Jurkat, Clone E6-1 (cell line): Measurements from ENCODE around the gene LCA5. TPM values are rescaled to one million over a fixed set of nuclear protein-coding genes. Genes with fewer than 3 reads are reported as not detected.
"Not testable (repeated sequence)": the region's sequence is repeated elsewhere in the genome, so short reads cannot be mapped to it uniquely, and the experiment has no call there.

Experiments
- DNase-seq: peaks from one replicate; pipeline ENCODE4 v3.0.0-alpha.2; 2011; ENCODE audit warnings: low read depth, low spot score
- H3K4me3 ChIP-seq: 2 replicates; pipeline ENCODE4 v1.5.1; 2011; ENCODE audit warnings: mild to moderate bottlenecking, low read length, control low read depth, moderate library complexity
- polyA plus RNA-seq: library from polyadenylated mRNA; unstranded; fragments of >200 nt; gene quantifications from one replicate; pipeline ENCODE4 v1.2.1, GENCODE V29; 2012; ENCODE audit warnings: missing spikeins; ENCODE audit not compliant: insufficient read length, insufficient read depth

LCA5 gene
- not detected for polyA plus RNA-seq

DNA sequence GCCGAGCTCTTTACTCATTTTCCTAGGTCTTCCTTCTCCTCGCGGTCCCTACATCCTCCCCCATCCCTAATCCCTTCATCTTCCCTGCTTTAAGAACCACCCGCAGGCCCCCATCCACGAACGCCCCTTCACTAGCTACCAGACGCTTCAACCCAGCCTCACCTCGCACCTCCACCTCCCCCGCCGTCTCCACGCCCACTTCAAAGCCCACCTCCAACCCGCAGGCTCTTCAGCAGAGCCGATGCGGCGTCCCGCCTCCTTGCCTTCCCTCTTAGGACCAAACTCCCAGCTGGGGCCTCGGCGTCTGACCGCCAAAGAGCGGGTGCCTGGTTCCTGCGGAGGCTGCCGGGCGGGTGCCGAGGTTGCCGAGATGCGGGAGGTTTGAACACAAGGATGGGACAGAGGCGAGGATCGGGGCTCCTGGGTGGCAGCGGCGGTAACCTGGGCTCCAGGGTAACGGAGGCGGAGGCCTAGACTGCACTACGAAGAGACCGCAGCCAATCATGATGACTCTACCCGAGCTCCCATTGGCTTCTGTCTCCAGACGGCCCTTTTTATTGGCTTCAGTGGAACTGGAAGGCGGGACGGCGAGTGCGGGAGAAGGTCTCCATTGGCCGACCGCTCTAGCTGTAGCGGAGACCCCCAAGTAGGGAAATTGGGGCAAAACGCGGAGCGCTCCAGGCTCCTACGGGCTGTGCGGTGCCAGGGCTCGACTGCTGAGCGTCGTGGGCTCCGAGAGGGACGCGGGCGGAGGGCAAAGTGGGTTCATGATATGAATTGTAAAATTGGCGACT, at the start of gene LCA5:
Gene LCA5 (minus strand): TSS at position 477 of the 794 bp plus-strand sequence. CDS start 18,536 bp downstream, outside the sequence.
- peak within 1 kb of the TSS; percentile 54 for H3K4me3 ChIP-seq
- DNase-seq = peak; percentile 81

DNA sequence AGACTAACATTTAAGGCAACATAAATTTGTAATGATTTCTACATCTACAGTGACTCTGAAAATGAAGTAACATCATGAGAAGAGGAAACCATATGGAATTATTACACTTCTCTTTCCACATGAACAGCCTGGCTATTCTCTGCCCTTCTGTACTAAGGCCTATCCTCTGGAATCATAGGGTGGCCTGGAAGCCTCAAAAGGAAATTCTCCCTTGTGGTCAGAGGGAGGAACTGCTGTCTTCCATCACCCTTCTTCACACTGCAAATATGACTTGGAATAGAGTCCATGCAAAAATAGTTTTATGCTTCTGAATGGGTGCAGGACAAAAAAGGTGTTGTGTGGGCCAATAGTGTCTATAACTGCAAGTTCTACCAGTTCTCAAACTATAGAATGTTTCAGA, 49.3 kb upstream of the LCA5 start:
- no peak overlapping the region for H3K4me3 ChIP-seq
- DNase-seq = no peak

DNA sequence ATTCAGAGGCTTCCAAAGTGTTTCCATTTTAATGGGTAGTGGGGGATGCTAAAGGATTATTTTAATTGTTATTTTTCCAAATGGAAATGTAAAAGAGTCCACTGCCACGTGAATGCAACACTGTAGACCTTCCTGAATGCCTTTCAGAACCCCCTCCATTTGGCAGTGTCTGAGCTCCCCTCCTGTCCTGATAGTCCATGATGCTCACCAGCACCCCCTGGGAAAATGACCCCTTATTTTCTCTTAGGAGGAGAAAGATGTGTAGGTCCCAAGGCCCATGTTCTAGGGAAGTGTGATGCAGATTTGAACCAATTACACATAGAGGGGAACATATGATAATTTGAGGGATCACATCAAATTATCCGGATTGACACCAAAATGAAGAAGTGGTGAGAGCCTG, 47.1 kb upstream of the LCA5 start:
- no peak overlapping the region for H3K4me3 ChIP-seq
- DNase-seq = no peak

DNA sequence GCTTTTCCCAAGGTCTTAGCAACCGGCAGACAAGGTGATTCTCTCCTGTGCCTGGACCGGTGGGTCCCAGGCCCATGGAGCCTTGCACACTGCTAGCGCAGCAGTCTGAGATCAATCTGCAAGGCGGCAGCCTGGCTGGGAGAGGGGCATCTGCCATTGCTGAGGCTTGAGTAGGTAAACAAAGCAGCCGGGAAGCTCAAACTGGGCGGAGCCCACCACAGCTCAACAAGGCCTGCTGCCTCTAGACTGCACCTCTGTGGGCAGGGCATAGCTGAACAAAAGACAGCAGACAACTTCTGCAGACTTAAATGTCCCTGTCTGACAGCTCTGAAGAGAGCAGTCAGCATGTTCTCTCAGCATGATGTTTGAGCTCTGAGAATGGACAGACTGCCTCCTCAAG, 40.7 kb upstream of the LCA5 start:
- DNase-seq, H3K4me3 ChIP-seq: not testable (repeated sequence)

DNA sequence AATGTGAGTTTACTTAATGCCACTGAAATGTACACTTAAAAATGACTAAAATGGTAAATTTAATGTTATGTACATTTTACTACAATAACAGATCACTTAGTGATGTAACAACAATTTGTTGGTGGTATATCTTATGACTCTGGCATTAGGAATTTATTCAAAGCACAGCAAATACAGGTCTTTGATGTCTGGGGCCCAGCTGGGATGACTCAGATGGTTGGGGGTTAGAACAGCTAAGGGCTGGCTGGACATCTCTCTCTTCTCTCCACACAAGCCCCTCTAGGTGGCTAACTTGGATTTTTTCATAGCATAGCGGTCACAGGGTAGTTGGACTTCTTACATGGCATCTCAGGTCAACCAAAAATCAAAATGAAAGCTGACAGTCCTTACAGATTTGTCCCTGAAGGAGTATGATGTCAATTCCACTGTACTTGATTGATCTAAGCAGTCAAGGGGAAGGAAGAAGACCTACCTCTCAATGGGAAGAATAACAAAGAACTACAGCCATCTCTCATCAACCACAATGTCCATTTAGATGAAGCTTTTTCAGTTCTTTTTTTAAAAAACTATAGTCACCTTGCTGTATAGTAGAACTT, 37.5 kb upstream of the LCA5 start:
- no peak overlapping the region for H3K4me3 ChIP-seq
- no peak for DNase-seq

DNA sequence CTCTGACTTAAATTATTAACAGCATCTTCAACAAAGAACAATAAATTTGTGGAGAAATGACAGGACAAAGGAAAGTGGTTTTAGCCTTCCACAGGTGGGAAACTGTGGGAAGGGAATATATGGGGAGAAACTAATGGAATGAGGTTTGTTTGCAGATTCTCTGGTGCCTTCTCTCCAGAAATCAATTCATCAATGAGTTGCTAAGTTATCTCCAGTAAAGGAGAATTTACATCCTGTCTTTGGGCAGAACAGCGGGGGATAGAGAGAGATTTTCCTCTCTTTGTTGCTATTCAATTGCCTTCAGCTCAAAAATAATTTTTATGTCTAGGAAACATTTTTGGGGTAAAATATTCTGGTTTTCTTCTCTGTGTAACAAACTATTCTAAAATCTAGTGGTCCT, 36.9 kb upstream of the LCA5 start:
- H3K4me3 ChIP-seq = no peak overlapping the region
- DNase-seq = no peak

DNA sequence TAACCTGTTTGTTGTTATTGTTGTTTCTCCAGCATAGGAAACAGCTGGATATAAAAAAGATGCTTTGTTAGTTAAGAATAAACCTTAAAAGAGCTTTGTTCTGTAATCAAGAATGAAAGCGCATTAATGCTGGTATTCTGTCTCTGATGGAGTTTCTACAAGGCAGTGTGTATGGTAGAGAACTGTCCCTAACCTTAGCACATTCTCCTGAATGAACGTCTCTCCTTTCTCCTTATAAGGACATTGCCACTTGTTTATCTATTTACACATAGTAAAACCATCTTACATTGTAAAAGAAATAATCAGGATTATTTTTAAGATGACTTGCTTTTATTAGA, 33.8 kb upstream of the LCA5 start:
- H3K4me3 ChIP-seq = no peak overlapping the region
- no peak for DNase-seq

DNA sequence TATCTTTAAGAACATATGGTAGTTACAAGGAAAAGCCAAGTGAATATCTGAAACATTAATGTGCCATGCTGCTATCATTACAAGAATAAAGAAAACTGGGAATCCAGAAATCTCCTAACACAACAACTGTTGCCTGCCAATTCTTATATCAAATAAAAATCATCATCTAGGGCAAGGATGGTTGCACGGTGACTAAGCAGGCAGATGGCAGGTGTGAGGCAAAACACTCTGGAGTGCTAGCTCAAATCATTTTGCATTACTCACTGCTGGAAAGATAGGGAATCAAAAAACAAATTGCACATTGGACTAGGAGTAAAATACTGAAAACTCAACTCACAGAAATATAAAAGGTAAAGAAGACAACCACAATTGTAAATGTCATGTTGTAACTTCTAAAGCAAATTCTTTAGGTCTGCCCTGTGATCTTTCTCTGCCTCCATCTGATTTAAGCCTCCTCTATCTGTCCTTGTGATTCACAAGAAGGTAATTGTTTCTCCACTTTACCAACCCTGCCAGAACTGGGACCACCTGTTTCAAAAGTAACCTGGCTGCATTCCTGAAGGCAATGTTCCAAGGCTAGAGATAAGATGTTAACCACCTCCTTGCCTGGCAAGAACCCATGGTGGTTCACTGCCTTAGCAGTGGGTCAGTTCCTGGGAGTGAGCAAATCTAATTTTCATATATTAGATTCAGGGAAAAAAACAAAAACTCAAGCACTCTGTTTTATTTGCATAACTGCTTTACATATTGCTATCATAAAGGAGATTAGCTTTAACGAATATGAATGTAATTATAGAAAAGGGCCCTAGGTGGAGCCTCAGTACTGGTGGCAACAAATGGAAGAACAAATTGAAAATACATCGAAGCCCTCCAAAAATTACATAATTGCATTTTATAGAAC, 33.1 kb upstream of the LCA5 start:
- peak; percentile 33 for DNase-seq
- no peak overlapping the region for H3K4me3 ChIP-seq

DNA sequence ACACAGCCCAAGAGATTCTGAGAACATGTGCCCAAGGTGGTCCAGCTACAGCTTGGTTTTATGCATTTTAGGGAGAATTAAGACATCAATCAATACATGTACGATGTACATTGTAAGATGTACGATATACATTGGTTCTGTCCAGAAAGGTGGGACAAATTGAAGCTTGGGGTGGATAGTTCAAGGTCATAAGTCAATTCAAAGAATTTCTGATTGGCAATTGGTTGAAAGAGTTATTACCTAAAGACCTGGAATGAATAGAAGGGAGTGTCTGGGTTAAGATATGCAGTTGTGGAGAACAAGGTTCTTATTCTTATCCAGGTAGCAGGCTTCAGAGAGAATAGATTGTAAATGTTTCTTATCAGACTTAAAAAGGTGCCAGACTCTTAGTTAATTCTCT, 31.8 kb upstream of the LCA5 start:
- no peak for DNase-seq
- H3K4me3 ChIP-seq = no peak overlapping the region

DNA sequence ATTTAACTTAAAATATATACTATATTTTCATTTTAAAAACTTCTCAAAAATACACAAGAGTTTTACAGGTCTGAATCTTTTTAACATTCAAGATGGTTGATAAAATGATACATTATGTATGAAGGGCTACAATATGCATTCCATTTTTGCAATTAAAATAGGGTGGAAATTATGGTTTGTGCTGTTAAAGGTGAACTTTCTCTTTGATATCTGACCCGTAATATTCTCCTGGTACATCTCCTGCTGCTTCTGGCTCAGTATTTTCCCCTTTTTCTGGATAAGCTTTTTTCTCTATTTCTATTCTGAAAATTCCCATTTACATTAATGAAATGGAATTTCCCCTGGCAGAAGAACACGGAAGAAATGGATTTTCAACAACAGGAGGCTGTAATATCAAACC, 27.4 kb upstream of the LCA5 start:
- H3K4me3 ChIP-seq = no peak overlapping the region

DNA sequence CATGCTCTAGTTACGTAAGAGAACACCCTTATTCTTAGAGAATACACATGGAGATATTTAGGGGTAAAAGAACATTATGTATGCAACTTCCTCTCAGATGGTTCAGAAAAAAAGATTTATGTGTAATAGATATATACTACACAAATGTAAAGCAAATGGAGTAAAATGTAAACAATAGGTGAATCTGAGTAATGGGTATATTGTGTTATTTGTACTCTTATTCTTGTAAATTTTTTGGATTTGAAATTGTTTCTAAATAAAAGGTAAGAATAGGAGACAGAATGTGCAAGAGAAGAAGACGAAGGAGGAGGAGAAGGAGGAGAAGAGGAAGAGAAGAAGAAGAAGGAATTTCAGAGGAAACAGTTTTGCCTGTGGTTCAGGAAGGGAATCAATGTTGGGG, 22.5 kb upstream of the LCA5 start:
- H3K4me3 ChIP-seq = no peak overlapping the region
- no peak for DNase-seq

More for the DNA sequence above, 27.4 kb upstream of the LCA5 start:
- no peak for DNase-seq

DNA sequence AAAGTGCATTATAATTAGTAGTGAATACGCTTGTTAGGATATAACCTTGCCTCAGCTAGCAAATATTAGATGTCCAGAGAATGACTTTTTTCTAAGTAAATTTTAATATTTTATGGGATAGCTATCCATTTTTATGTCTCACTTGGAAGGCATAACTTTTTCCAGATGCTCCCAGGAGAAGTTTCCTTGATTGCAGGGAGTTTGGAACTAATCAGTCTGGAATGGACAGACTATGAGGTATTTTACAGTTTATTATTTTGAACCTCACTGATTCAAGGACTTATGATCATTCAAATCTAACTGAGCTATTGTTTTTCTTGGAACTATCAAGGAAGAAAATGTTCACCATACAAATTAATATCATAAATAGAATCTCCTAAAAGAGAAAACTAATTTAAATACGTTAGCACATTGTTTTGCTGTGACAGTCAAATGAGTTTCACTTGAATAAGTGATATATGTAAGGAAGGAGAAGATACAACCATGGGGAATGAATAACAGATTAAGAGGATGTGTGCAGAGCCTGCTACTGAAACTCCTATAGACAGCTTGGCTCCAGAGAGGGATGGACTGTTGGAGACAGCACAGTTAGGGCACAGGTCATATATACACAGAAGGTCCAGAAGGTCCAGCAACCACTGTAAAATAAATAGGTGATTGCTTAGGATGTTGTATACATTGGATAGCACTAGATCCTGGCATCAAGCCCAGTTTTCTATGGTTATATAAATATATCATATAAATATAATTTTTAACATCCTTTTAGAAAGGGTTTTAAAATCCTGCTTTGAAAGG, 20.6 kb upstream of the LCA5 start:
- H3K4me3 ChIP-seq = no peak overlapping the region
- no peak for DNase-seq

DNA sequence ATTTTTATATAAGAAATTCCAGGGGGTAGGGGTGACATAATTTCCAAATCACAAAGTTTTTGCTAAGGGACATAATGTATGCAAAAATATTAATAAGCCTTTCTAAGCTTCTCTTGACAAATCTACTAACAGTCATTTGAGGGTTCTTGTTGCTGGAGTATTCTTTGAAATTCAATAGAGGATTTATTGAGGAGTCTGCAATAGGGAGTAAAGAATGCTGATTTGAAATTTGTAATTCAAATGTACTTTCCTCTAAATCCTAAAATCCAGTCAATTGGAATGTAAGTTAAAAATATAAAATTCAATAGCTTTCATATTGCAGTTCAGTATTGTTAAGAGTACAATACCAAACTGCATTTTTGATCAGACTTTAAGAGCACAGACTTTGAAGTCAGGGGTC, 17.1 kb upstream of the LCA5 start:
- no peak for DNase-seq
- H3K4me3 ChIP-seq = no peak overlapping the region

DNA sequence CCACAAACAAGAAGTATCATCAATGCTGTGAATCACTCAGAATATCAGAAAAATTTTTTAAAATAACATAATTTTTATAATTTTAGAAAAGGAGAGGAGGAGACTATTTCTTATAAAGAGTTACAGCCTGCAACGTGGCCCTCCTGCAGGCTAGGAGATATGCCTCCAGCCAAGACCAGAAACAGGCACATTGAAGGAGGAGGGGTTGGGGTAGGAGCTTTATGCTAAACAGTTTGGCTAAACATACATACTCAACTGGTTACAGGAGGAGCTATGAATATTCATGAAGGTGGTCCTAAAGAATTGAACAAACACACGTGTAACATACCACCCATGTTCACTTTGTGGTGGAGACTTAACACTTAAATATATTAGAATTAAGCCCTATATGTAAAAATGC, 14.2 kb upstream of the LCA5 start:
- no peak overlapping the region for H3K4me3 ChIP-seq
- DNase-seq = no peak

DNA sequence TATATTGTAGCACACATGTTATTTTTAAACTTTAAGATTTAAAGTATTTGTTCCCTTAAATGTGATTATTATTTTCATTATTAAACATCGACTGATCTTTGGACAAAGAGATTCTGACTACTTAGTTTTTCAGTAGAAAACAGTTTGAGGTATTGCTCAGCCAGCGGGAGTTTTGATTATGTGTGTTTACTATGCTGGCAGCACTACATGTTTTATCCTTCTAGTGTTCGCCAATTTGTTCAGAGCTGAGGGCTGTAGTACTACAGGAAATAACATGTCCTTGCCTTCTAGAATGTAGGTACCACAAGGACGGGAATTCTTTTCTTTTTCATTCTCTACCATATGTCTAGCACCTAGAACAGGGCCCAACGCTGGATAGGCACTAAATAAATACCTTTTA, 11.1 kb upstream of the LCA5 start:
- DNase-seq = no peak
- no peak overlapping the region for H3K4me3 ChIP-seq

DNA sequence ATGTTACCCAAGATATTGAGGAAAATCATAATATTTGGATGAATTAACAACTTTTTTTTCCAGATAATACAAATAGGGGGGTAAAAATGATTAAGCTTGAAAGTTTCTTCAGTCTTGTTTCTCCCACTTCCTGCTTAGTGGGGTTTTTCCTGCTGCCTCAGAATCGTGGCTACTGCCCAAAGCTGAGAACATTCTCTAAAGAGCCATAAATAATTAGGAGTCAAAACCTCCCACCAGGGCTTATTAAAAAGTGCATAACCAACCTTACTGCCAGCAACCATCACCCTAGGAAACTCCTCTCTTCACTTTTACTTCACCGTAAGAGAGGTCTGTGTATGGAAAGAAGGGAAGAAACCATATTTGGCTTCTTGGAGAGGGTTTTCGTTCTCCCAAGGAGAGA, 9.0 kb upstream of the LCA5 start:
- H3K4me3 ChIP-seq = no peak overlapping the region
- DNase-seq = no peak

DNA sequence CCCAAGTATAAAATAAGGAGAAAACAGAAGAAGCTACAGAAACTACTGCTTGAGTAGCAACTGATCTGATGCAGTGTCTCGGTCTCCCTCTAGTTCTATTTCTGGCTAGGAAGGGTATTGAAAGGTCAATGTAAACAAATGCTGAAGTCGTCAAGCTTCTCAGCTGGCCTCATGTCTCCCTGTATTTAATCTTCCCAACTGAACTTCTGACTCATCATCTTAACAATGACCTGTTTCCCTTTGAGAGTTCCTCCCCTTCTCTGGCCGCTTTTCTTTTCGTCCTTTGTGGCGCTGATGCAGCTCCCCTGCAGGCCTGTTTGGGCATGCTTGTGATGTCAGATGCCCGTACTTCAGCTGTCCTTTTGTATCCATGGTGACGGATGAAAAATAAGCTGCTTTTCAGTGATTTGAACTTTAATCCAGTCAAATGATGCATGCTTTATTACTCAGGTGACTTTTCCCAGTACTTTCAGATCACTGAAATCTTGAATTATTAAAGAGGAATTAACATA, 7.8 kb upstream of the LCA5 start:
- no peak for DNase-seq
- no peak overlapping the region for H3K4me3 ChIP-seq

DNA sequence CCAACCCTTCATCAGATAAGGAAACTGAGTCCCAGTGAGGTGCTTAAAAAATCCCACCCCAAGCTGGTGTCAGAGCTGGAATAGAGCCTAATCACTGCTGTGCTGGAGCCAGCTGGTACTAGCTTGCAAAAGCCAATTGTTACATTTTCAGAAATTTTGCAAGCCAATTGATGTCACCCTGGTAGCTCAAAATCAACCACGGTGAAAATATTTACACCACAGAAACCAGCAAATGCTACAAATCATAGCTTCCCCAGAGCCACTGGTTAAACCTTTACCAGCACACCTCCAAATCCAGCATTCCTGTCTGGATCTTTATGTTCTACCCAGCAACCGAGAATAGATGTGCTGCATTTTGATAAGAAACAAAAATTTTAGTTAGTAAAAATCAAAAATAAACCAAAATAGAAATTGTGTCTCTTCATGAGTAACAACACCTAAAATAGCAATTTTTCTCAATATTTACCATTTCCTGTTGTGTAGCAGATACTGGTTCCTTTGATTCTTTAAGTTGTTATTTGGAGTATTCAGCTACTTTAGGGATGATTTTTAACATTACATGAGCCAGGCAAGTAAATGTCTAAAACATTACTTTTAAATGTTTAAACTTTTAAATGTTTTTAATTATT, 7.2 kb upstream of the LCA5 start:
- H3K4me3 ChIP-seq = no peak overlapping the region
- DNase-seq = no peak

DNA sequence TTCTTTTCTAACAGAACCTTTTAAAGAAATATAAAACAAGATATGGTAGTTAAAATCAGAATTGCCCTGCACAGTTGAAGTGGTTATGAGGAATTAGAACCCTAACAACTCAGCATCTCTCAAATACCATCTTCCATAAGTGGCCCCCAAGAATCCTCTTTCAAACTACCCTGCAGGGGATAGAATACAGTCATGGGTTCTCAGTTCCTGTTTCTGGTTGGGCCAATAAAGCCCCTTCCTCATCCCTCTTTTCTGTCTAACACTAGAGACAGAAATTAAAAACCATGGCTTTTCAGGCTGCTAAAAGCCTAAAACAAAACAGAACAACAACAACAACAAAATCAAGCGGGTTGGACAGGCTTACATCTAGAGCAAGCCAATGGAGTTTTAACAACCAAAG, 6.7 kb upstream of the LCA5 start:
- DNase-seq = no peak
- H3K4me3 ChIP-seq = no peak overlapping the region
